GM12801 (cell line): ENCODE data around the gene BTG2.

ENCODE experiments used
- CTCF ChIP-seq: IDR thresholded peaks from one replicate; pipeline ENCODE4 v1.5.1; 2011; ENCODE audit warnings: control low read depth; ENCODE audit not compliant: insufficient read length; ENCODE audit errors: extremely low read depth

BTG2 gene

GRCh38 chr1:203287109-203287893 is 18.0 kb upstream of the BTG2 start:
- no peak for TF ChIP-seq CTCF

GRCh38 chr1:203287898-203288297 is 17.4 kb upstream of the BTG2 start:
- no peak for TF ChIP-seq CTCF

DNA sequence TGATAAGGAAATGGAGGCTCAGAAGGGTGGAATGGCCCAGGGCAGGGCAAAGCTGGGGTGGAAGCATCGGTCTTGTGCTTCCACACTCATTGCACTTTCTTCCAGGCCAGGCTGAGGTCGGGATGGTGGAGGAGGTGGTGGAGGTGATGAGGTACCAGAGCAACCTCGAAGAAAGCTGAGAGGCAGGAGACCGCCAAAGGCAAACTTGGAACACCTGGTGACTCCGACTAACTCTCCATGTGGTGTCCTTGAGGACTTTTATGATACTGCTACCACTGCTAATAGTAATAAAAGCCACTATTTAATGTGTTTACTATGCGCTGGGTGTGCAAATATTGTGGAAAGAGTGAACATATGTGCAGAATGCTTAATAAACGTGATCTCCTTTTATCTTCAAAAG is 16.9 kb upstream of the BTG2 start:
- no peak for TF ChIP-seq CTCF

DNA sequence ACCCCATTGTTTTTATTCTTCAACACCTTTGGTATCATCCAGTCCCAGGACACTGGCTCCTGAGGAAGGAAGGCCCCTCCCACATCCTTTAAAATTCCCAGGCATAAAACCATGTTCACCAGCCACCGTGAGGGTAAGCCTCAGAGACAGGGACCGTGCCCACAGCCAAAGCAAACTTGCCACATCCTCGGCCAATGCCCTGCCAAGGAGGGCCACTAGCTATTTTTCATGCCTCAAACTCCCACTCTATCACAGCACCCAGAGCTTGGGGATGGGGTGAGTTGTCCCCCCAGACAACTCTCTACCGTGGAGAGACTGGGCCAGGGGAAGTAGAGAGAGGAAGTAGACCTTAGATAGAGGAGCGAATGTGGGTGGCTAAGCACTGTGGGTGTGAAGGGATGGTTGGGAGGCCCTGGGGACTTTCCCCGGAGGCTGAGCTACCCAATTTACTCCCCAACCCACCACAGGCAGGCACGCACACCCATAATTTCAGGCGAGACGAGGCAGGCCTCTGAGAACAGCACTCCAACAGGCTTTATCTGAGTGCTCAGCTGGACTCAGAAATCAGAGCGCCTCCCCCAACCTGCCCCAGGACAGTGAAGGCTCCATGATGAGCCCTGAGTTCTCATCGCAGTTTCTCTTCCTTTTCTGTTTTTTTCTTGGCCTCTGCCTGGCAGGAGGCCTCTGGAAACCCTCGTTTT is 15.9 kb upstream of the BTG2 start:
- TF ChIP-seq CTCF: no peak

DNA sequence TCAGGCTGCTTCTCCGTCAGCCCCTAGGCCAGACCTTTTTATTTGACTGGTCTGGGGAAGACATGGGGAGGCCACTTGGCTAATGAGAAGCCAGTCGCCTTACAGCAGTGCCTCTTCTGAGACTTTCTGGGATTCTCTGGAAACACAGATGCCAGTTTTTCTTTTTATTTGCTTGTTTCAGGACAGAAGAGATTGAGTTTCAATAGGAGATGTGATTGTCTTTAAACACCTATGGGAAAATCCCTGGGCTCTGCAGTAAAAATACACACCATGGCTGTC is 15.4 kb upstream of the BTG2 start:
- no peak for TF ChIP-seq CTCF

- no peak for TF ChIP-seq CTCF
Measured at GRCh38 chr1:203290261-203291089, 14.8 kb upstream of the BTG2 start.
